Measurements from ENCODE around the gene CARS2. TPM values are rescaled to one million over a fixed set of nuclear protein-coding genes. Genes with fewer than 3 reads are reported as not detected.

The CARS2 gene
- total RNA-seq, 1 experiment from 2014 or later = 41.9 TPM

DNA sequence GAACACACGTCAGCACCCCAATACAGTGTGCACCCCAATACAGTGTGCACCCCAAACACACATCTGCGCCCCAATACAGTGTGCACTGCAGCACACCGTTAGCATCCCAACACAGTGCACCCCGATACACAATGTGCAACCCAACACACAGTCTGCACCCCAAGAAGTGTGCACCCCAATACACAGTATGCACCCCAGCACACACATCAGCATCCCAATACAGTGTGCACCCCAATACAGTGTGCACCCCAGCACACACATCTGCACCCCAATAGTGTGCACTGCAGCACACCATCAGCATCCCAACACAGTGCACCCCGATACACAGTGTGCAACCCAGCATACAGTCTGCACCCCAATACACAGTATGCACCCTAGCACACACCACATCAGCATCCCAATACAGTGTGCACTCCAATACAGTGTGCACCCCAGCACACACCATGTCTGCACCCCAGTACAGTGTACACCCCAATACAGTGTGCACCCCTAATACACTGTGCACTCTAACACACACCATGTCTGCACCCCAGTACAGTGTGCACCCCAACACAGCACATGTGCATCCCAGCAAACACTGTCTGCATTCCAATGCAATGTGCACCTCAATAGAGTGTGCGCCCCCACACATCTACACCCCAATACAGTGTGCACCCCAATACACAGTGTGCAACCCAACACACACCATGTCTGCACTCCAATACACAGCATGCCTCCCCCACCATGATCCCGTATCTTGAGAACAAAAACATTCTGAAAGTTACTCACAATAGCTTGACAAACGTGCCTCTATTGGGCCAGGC lies 855 bp upstream of the CARS2 start:
- no peak overlapping the region for H3K14ac ChIP-seq (ENCODE audit: insufficient read depth, low read length)
- H3K56ac ChIP-seq (ENCODE audit: insufficient read length, low read depth, low read length) = no peak overlapping the region
- H3K27me3 Mint-ChIP-seq (ENCODE audit: low read depth) = no peaks in the 10 kb centered on the region; the same call in 1 of the 2 replicates
- no peak overlapping the region for H4K5ac ChIP-seq (ENCODE audit: insufficient read length, low read depth, low read length)
- H3K27ac ChIP-seq (ENCODE audit: insufficient read length, low read depth, low read length) = no peak overlapping the region
- no peak overlapping the region for H4K8ac ChIP-seq (replicated peaks; ENCODE audit: insufficient read length, low read depth, low read length)
- peak overlapping the region; percentile 29 for H3K9ac ChIP-seq (ENCODE audit: extremely low read depth, insufficient read length, low read length)
- no peaks in the 10 kb centered on the region; the same call in 1 of the 2 replicates for H3K4me1 ChIP-seq (ENCODE audit: insufficient read depth, low read length)
- H3K9me3 ChIP-seq (ENCODE audit: control insufficient read depth, low read depth, low read length) = no peaks in the 10 kb centered on the region
- TF ChIP-seq, protein P1, sequence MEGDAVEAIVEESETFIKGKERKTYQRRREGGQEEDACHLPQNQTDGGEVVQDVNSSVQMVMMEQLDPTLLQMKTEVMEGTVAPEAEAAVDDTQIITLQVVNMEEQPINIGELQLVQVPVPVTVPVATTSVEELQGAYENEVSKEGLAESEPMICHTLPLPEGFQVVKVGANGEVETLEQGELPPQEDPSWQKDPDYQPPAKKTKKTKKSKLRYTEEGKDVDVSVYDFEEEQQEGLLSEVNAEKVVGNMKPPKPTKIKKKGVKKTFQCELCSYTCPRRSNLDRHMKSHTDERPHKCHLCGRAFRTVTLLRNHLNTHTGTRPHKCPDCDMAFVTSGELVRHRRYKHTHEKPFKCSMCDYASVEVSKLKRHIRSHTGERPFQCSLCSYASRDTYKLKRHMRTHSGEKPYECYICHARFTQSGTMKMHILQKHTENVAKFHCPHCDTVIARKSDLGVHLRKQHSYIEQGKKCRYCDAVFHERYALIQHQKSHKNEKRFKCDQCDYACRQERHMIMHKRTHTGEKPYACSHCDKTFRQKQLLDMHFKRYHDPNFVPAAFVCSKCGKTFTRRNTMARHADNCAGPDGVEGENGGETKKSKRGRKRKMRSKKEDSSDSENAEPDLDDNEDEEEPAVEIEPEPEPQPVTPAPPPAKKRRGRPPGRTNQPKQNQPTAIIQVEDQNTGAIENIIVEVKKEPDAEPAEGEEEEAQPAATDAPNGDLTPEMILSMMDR (conservative IDR thresholded peaks at IDR 0.05) = no peak
- H3K79me2 ChIP-seq (ENCODE audit: insufficient read depth, low read length) = no peaks in the 10 kb centered on the region
- H2BK120ac ChIP-seq (ENCODE audit: low read depth, low read length, poor library complexity, severe bottlenecking) = no peak overlapping the region
- peaks cover 26 to 31% of the 10 kb centered on the region in 2 experiments for H3K4me1 Mint-ChIP-seq
- peak overlapping the region; percentile 16 to 87 (median 81); a peak in 5 of 7 replicates for H3K27ac Mint-ChIP-seq
- H3T11ph ChIP-seq (ENCODE audit: low read length) = no peak overlapping the region
- no peak overlapping the region for H2BK12ac ChIP-seq (ENCODE audit: insufficient read length, low read depth, low read length)
- no peaks in the 10 kb centered on the region for H4K20me1 ChIP-seq (ENCODE audit: control insufficient read depth, insufficient read depth, insufficient read length)
- peak overlapping the region; percentile 50 for H3K4me2 ChIP-seq (ENCODE audit: insufficient read depth, insufficient read length, low read length)
- DNase-seq = no peak
- H3K27me3 ChIP-seq (ENCODE audit: insufficient read depth, low read length) = no peaks in the 10 kb centered on the region
- H3K36me3 Mint-ChIP-seq (ENCODE audit: insufficient read depth in 1 of 3, low read depth in 3 of 3) = peaks cover 7 to 15% (median 12%) of the 10 kb centered on the region in 3 experiments; a peak in 6 of 7 replicates
- no peak overlapping the region for H4K91ac ChIP-seq (ENCODE audit: insufficient read length, low read depth, low read length)
- peak overlapping the region; percentile 64 to 95 for H3K4me3 Mint-ChIP-seq
- no peak overlapping the region for H3K23ac ChIP-seq (ENCODE audit: insufficient read length, low read depth, low read length)
- no peak overlapping the region for H2BK15ac ChIP-seq (ENCODE audit: low read depth, low read length)
- H2BK20ac ChIP-seq (ENCODE audit: low read depth, low read length, poor library complexity, severe bottlenecking) = no peak overlapping the region
- WGBS (ENCODE audit: extremely low coverage, insufficient read length, low lambda C conversion rate) = no CpG with 5 or more reads among the region's 8 CpGs
- H2AK5ac ChIP-seq (ENCODE audit: insufficient read length, low read length) = no peak overlapping the region
- H2AFZ ChIP-seq (ENCODE audit: low read length) = no peak overlapping the region
- H3K79me1 ChIP-seq (ENCODE audit: insufficient read depth, low read depth, low read length, poor library complexity, severe bottlenecking) = no peaks in the 10 kb centered on the region
- H3K4ac ChIP-seq (ENCODE audit: low read depth, low read length) = no peak overlapping the region
- no peaks in the 10 kb centered on the region for H3K23me2 ChIP-seq (ENCODE audit: insufficient read length, low read depth, low read length, poor library complexity, severe bottlenecking)
- peak overlapping the region; percentile 6 for H3K18ac ChIP-seq (ENCODE audit: insufficient read length, low read depth, low read length)
- H2BK5ac ChIP-seq (ENCODE audit: insufficient read length, low read length) = no peak overlapping the region
- no peaks in the 10 kb centered on the region; a peak in 1 of 5 replicates for H3K9me3 Mint-ChIP-seq
